Body of pancreas (tissue), 4 donors: ENCODE measurements around the gene VPS37D.
"Not testable (repeated sequence)": the region's sequence is repeated elsewhere in the genome, so short reads cannot be mapped to it uniquely, and the experiment has no call there.

ENCODE experiments used
- POLR2A ChIP-seq, 3 donors: fragments of 450-650 bp; IDR thresholded peaks; one replicate each; pipeline ENCODE4 v1.6.1; 2016; ENCODE audit warnings: antibody characterized with exemption in 3 of 3, mild to moderate bottlenecking in 2 of 3
- TF ChIP-seq, protein P1 (sequence below), 7 experiments: fragments of 450-650 bp in 4 of 7; fragments of 200-600 bp in 3 of 7; sonication (generic) in 3 of 7; IDR thresholded peaks; one replicate each; pipeline ENCODE4 v1.5.1; 2016 to 2019; ENCODE audit warnings: antibody characterized with exemption in 7 of 7

DNA sequence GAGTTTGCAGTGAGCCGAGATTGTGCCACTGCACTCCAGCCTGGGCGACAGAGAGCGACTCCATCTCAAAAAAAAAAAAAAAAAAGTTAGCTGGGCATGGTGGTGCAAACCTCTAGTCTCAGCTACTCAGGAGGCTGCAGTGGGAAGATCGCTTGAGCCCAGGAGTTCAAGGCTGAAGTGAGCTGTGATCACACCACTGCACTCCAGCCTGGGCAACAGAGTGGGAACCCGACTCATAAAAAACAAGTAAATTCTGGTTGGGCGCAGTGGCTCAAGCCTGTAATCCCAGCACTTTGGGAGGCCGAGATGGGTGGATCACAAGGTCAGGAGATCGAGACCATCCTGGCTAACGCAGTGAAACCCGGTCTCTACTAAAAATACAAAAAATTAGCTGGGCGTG is 48.2 kb upstream of the VPS37D start:
- TF ChIP-seq, protein P1, sequence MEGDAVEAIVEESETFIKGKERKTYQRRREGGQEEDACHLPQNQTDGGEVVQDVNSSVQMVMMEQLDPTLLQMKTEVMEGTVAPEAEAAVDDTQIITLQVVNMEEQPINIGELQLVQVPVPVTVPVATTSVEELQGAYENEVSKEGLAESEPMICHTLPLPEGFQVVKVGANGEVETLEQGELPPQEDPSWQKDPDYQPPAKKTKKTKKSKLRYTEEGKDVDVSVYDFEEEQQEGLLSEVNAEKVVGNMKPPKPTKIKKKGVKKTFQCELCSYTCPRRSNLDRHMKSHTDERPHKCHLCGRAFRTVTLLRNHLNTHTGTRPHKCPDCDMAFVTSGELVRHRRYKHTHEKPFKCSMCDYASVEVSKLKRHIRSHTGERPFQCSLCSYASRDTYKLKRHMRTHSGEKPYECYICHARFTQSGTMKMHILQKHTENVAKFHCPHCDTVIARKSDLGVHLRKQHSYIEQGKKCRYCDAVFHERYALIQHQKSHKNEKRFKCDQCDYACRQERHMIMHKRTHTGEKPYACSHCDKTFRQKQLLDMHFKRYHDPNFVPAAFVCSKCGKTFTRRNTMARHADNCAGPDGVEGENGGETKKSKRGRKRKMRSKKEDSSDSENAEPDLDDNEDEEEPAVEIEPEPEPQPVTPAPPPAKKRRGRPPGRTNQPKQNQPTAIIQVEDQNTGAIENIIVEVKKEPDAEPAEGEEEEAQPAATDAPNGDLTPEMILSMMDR (IDR thresholded peaks at IDR 0.05), result not testable (repeated sequence)
- TF ChIP-seq POLR2A (IDR thresholded peaks at IDR 0.05), result not testable (repeated sequence)
